ENCODE results near the gene INPP5E.

The INPP5E gene

GRCh38 chr9:136481558-136481957, 41.9 kb upstream of the INPP5E start:
- TF ChIP-seq, protein P1, sequence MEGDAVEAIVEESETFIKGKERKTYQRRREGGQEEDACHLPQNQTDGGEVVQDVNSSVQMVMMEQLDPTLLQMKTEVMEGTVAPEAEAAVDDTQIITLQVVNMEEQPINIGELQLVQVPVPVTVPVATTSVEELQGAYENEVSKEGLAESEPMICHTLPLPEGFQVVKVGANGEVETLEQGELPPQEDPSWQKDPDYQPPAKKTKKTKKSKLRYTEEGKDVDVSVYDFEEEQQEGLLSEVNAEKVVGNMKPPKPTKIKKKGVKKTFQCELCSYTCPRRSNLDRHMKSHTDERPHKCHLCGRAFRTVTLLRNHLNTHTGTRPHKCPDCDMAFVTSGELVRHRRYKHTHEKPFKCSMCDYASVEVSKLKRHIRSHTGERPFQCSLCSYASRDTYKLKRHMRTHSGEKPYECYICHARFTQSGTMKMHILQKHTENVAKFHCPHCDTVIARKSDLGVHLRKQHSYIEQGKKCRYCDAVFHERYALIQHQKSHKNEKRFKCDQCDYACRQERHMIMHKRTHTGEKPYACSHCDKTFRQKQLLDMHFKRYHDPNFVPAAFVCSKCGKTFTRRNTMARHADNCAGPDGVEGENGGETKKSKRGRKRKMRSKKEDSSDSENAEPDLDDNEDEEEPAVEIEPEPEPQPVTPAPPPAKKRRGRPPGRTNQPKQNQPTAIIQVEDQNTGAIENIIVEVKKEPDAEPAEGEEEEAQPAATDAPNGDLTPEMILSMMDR (IDR thresholded peaks at IDR 0.05; ENCODE audit: low read length, missing control alignments), result no peak
- DNase-seq (ENCODE audit: low read depth), result no peak
- H3K4me3 ChIP-seq (replicated peaks; ENCODE audit: low read depth, low read length), result peak overlapping the region; percentile 96

GRCh38 chr9:136476369-136477150, 36.9 kb upstream of the INPP5E start:
- no peak for DNase-seq (ENCODE audit: low read depth)
- no peak overlapping the region for H3K4me3 ChIP-seq (replicated peaks; ENCODE audit: low read depth, low read length)
- TF ChIP-seq, protein P1 (IDR thresholded peaks at IDR 0.05; ENCODE audit: low read length, missing control alignments), result no peak

- DNase-seq (ENCODE audit: low read depth), result no peak
- TF ChIP-seq, protein P1 (IDR thresholded peaks at IDR 0.05; ENCODE audit: low read length, missing control alignments), result no peak
- H3K4me3 ChIP-seq (replicated peaks; ENCODE audit: low read depth, low read length), result no peak overlapping the region
These were observed 35.6 kb upstream of the INPP5E start for GRCh38 chr9:136474974-136475865.

GRCh38 chr9:136474021-136474640, 34.5 kb upstream of the INPP5E start:
- DNase-seq (ENCODE audit: low read depth), result no peak
- no peak overlapping the region for H3K4me3 ChIP-seq (replicated peaks; ENCODE audit: low read depth, low read length)
- TF ChIP-seq, protein P1 (IDR thresholded peaks at IDR 0.05; ENCODE audit: low read length, missing control alignments), result no peak

DNA sequence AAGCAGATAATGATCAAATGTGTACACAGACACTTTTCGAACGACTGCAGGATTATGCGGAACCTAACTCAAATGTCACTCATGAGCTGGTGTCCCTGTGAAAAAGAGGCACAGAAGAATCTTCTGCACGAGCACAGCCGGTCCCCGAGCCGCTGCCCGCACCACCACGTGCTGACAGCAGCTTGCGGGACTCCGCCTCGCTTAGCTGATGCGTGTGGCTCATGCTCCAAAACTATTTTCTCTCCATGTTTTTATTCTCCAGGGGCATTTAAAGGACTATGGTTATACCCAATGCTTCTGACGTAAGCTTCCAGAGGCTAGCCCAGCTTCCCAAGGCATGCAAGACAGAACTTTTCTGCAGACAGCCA, 33.7 kb upstream of the INPP5E start:
- H3K4me3 ChIP-seq (replicated peaks; ENCODE audit: low read depth, low read length), result no peak overlapping the region
- TF ChIP-seq, protein P1 (IDR thresholded peaks at IDR 0.05; ENCODE audit: low read length, missing control alignments), result no peak
- DNase-seq (ENCODE audit: low read depth), result no peak

DNA sequence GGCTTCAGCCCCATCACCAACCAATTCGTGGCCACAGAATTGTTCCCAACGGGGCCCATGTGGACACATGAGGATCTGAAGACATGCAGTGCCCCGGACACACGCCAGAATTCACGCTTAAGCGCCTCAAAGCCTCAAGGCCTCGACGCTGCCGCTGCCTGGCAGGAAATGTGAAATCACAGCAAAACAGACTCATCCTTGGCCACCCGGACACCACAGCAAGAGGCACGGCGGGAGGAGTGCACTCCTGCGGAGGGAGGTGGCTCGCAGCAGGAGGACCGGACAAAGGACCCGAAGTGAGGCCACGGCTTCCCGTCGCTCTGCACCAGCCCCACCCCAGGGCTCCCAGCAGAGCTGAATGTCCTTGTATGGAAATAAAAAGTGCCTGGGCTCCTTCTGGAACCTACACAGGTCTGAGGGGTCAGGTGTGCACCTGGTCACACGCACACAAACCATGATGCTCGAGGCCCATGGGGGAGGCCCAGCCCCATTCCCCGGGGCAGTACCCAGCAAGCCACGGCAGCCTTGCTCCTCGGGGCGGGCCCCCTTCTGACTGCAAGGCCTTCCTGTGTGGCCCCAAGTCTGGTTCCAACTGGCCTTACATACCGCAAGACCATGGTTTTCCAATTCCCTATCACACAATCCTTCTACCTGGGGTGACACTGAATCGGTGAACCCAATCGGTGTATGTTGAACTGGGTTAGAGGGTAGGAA, 33.2 kb upstream of the INPP5E start:
- TF ChIP-seq, protein P1 (IDR thresholded peaks at IDR 0.05; ENCODE audit: low read length, missing control alignments), result no peak
- H3K4me3 ChIP-seq (replicated peaks; ENCODE audit: low read depth, low read length), result no peak overlapping the region
- no peak for DNase-seq (ENCODE audit: low read depth)

Measured in fibroblast of pulmonary artery (primary cell).